GM12878 (cell line): ENCODE measurements around the gene CES3.

ENCODE experiments used
- CHD2 ChIP-seq: IDR thresholded peaks from 2 replicates; pipeline ENCODE4 v1.6.1; 2011; ENCODE audit warnings: low read depth, low read length, improper control_type of control experiment, borderline replicate concordance
- HDAC2 ChIP-seq: fragments of 200-600 bp; sonication (generic); IDR thresholded peaks from 2 replicates; pipeline ENCODE4 v1.6.1; 2017
- JUNB ChIP-seq: IDR thresholded peaks from 2 replicates; pipeline ENCODE4 v1.6.1; 2016; ENCODE audit warnings: antibody characterized with exemption, mild to moderate bottlenecking
- PAX5 ChIP-seq: IDR thresholded peaks from 2 replicates; pipeline ENCODE4 v1.6.1; 2011; ENCODE audit warnings: low read depth, low read length, borderline replicate concordance
- POLR2AphosphoS5 ChIP-seq: IDR thresholded peaks from 2 replicates; pipeline ENCODE4 v1.6.1; 2011; ENCODE audit warnings: mild to moderate bottlenecking, low read length, inconsistent platforms
- RAD21 ChIP-seq: IDR thresholded peaks from 2 replicates; pipeline ENCODE4 v1.6.1; 2011; ENCODE audit warnings: mild to moderate bottlenecking, low read depth, low read length, moderate library complexity; ENCODE audit not compliant: insufficient read depth

- TF ChIP-seq HDAC2 (no peak), RAD21 (no peak), CHD2 (no peak), POLR2AphosphoS5 (no peak), JUNB (no peak), PAX5 (no peak)
These were observed 11.9 kb downstream of the CES3 start for GRCh38 chr16:66972983-66973382.
